Nephron progenitor cell (in vitro differentiated cells): ENCODE measurements around the gene TPPP2.
A peak's percentile ranks its signal among the peaks of the same experiment; 100 is the strongest.
"Not testable (repeated sequence)": the region's sequence is repeated elsewhere in the genome, so short reads cannot be mapped to it uniquely, and the experiment has no call there.

Source experiments
- DNase-seq: peaks from one replicate; pipeline ENCODE4 v3.0.0; 2021
- H3K27ac Mint-ChIP-seq: 2 replicates; pipeline ENCODE4 v1.8.0; 2021; ENCODE audit warnings: mild to moderate bottlenecking, moderate library complexity, mixed read lengths
- H3K27me3 Mint-ChIP-seq: 2 replicates; pipeline ENCODE4 v1.8.0; 2021; ENCODE audit warnings: mild to moderate bottlenecking, low read depth, mixed read lengths; ENCODE audit not compliant: poor library complexity
- H3K36me3 Mint-ChIP-seq: 2 replicates; pipeline ENCODE4 v1.8.0; 2021; ENCODE audit warnings: low read depth, mixed read lengths
- H3K4me1 Mint-ChIP-seq: 2 replicates; pipeline ENCODE4 v1.8.0; 2021; ENCODE audit warnings: mixed read lengths
- H3K4me3 Mint-ChIP-seq: 2 replicates; pipeline ENCODE4 v1.8.0; 2021; ENCODE audit warnings: mild to moderate bottlenecking, moderate library complexity, mixed read lengths
- H3K9me3 Mint-ChIP-seq: 2 replicates; pipeline ENCODE4 v1.8.0; 2021; ENCODE audit warnings: mild to moderate bottlenecking, moderate library complexity, mixed read lengths
- CTCF ChIP-seq: fragments of 200-600 bp; sonication (generic); IDR thresholded peaks from 2 replicates; pipeline ENCODE4 v1.5.0; 2021; ENCODE audit warnings: antibody characterized with exemption

The TPPP2 gene

GRCh38 chr14:20998674-20999366, 31.2 kb upstream of the TPPP2 start, which contains the start of gene SLC39A2:
Gene SLC39A2 (plus strand): TSS chr14:20999293. CDS start chr14:20999447, 154 bp downstream.
- H3K27me3 Mint-ChIP-seq, result peaks cover 4% of the 10 kb centered on the region
- H3K4me3 Mint-ChIP-seq, result no peak within 1 kb of the TSS
- no peak for TF ChIP-seq CTCF
- peaks cover 32% of the 10 kb centered on the region for H3K36me3 Mint-ChIP-seq
- H3K27ac Mint-ChIP-seq, result peak within 1 kb of the TSS; percentile 66
- DNase-seq, result peak; percentile 42
- no peaks in the 10 kb centered on the region for H3K9me3 Mint-ChIP-seq
- peaks cover 28% of the 10 kb centered on the region for H3K4me1 Mint-ChIP-seq

GRCh38 chr14:20999591-20999990, 30.4 kb upstream of the TPPP2 start:
- Mint-ChIP-seq H3K36me3 (peaks cover 26% of the 10 kb centered on the region), H3K27ac (no peak overlapping the region), H3K4me1 (peaks cover 28% of the 10 kb centered on the region), H3K4me3 (no peak overlapping the region), H3K27me3 (peaks cover 4% of the 10 kb centered on the region), H3K9me3 (no peaks in the 10 kb centered on the region)
- no peak for TF ChIP-seq CTCF
- DNase-seq, result no peak

- TF ChIP-seq CTCF, result no peak
- no peak overlapping the region for H3K27ac Mint-ChIP-seq
- no peak overlapping the region for H3K4me3 Mint-ChIP-seq
- no peaks in the 10 kb centered on the region for H3K9me3 Mint-ChIP-seq
- peaks cover 28% of the 10 kb centered on the region for H3K4me1 Mint-ChIP-seq
- H3K36me3 Mint-ChIP-seq, result peaks cover 10% of the 10 kb centered on the region
- peaks cover 4% of the 10 kb centered on the region for H3K27me3 Mint-ChIP-seq
- no peak for DNase-seq
Observed at GRCh38 chr14:21001218-21001617, 28.8 kb upstream of the TPPP2 start.

GRCh38 chr14:21003788-21004346, 26.1 kb upstream of the TPPP2 start:
- peaks cover 4% of the 10 kb centered on the region for H3K27me3 Mint-ChIP-seq

GRCh38 chr14:21009721-21010120, 20.3 kb upstream of the TPPP2 start:
- H3K36me3 Mint-ChIP-seq, DNase-seq, H3K4me3 Mint-ChIP-seq, H3K27ac Mint-ChIP-seq, H3K9me3 Mint-ChIP-seq: not testable (repeated sequence)
- peaks cover 26% of the 10 kb centered on the region for H3K4me1 Mint-ChIP-seq
- H3K27me3 Mint-ChIP-seq, result peaks cover 18% of the 10 kb centered on the region

More at GRCh38 chr14:21003788-21004346, 26.1 kb upstream of the TPPP2 start:
- no peak for TF ChIP-seq CTCF
- Mint-ChIP-seq H3K36me3 (no peaks in the 10 kb centered on the region), H3K9me3 (no peaks in the 10 kb centered on the region), H3K4me1 (peaks cover 25% of the 10 kb centered on the region), H3K4me3 (no peak overlapping the region), H3K27ac (no peak overlapping the region)
- no peak for DNase-seq

- Mint-ChIP-seq H3K27me3 (peaks cover 18% of the 10 kb centered on the region), H3K9me3 (no peaks in the 10 kb centered on the region), H3K4me3 (no peak overlapping the region), H3K27ac (no peak overlapping the region), H3K4me1 (peaks cover 38% of the 10 kb centered on the region), H3K36me3 (no peaks in the 10 kb centered on the region)
- DNase-seq, result no peak
- no peak for TF ChIP-seq CTCF
Observed at GRCh38 chr14:21011136-21011535, 18.9 kb upstream of the TPPP2 start.
